Neural cell (in vitro differentiated cells): ENCODE measurements around the gene ZC3H12C.

ENCODE experiments used
- EP300 ChIP-seq: fragments of 450-650 bp; conservative IDR thresholded peaks from 2 replicates; pipeline ENCODE4 v1.6.1; 2014; ENCODE audit warnings: antibody characterized with exemption, mild to moderate bottlenecking, moderate library complexity; ENCODE audit not compliant: poor library complexity, severe bottlenecking
- SMC3 ChIP-seq: fragments of 450-650 bp; conservative IDR thresholded peaks from 2 replicates; pipeline ENCODE4 v1.6.1; 2014; ENCODE audit warnings: antibody characterized with exemption, mild to moderate bottlenecking, moderate library complexity; ENCODE audit not compliant: poor library complexity
- TAF1 ChIP-seq: IDR thresholded peaks from 2 replicates; pipeline ENCODE4 v1.6.1; 2012; ENCODE audit warnings: low read depth
- TF ChIP-seq, protein P1 (sequence below): fragments of 450-650 bp; IDR thresholded peaks from 2 replicates; pipeline ENCODE4 v1.5.1; 2014; ENCODE audit warnings: antibody characterized with exemption, mild to moderate bottlenecking, moderate library complexity; ENCODE audit not compliant: poor library complexity, severe bottlenecking

DNA sequence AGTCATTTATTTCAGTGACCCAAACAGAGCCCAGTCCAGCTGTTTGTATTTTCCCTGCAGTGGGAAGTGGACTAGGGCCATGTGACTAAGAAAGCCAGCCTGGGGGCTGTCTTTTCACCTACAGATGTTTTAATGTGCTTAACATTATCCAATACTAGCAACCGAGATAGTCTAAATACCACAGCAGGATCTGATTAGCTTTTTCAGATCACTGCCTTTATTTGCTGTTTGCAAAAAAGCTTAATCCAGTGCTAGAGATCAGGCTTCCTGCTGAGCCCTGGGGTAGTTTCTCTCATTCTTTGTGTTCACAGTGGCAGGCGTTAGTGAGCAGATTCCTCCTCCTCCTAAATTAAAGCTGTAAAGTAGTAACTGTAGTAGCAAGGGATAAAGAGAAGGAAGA is 35.0 kb downstream of the ZC3H12C start:
- TF ChIP-seq EP300 = no peak
- no peak for TF ChIP-seq SMC3
- TF ChIP-seq, protein P1, sequence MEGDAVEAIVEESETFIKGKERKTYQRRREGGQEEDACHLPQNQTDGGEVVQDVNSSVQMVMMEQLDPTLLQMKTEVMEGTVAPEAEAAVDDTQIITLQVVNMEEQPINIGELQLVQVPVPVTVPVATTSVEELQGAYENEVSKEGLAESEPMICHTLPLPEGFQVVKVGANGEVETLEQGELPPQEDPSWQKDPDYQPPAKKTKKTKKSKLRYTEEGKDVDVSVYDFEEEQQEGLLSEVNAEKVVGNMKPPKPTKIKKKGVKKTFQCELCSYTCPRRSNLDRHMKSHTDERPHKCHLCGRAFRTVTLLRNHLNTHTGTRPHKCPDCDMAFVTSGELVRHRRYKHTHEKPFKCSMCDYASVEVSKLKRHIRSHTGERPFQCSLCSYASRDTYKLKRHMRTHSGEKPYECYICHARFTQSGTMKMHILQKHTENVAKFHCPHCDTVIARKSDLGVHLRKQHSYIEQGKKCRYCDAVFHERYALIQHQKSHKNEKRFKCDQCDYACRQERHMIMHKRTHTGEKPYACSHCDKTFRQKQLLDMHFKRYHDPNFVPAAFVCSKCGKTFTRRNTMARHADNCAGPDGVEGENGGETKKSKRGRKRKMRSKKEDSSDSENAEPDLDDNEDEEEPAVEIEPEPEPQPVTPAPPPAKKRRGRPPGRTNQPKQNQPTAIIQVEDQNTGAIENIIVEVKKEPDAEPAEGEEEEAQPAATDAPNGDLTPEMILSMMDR = no peak
- no peak for TF ChIP-seq TAF1
